SW 1271 (cell line): ENCODE data around the gene NSDHL.
A peak's percentile ranks its signal among the peaks of the same experiment; 100 is the strongest.

ENCODE experiments used
- DNase-seq, 2 experiments: peaks; one replicate each; lab custom pipeline; 2025; lab: John Stamatoyannopoulos, UW

Gene NSDHL

DNA sequence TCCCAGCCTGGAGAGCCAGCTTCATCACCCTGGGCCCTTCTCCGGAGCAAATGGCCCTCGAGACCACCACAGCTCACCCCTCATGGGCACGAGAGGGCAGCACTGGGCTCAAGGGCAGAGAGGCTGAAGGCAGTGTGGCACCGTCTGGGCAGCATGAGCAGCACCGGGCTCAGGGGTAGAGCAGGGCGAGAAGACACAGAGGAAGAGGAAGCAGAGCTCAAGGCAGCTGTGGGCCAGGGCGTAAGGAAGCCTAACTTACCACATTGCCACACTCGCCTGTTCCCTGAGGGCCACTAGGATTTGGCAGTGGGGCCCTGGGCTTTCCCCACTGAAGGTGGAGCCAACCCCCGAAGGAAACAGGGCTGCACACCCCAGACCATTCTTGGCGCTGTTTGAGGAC, 82.5 kb downstream of the NSDHL start:
- DNase-seq = no peak

DNA sequence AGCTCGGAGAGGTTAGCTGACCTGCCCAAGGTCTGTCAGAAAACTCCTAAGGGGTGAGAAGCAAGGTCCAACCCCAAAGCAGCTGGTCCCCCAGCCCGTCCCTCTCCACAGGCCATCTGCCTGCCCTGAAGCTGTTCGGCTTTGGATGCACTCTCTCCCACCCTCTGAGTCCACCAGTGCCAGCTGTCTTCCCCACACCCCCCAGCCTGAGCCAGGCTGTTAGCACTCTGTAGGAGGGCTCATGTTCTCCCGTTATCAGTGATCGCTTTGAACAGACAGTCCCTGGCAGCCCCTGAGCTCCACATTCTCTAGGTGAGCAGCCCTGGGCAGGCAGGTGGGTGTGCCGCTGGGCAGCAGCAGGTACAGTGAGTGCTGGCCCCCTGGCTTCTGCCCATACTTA, 83.0 kb downstream of the NSDHL start:
- no peak for DNase-seq

DNA sequence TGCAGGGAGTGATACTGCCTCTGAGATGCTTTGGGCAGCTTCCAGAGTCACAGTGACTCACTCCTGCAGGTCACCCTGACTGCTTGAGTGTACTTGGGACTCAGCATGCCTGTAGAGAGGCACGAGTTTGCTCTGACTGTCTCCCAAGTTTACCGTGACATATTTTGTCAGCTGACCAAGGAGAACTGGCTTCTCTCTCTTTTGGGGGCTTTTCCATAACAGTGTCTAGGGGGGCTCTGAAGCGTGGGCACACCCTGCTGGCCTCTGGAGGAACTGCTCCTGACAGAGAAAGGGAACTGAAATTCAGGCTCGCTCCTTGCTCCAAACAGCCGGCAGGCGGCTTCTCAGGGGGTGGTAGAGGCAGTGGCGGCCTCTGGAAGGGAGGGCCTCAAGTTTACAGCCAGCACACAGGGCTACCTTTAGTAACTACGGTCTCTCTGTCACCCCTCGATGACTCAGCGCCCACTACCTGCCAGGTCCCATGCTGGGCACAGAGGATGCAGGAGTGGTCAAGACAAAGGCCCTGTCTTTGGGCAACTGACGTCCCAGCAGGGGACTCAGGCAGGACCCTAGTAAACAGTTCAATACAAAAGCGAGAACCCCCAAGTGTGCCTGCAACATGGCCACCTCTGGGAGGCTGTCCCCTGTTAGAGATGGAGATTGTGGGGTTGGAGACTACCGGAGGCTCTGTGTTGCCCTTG, 84.8 kb downstream of the NSDHL start:
- DNase-seq = peak in 1 of 2 experiments; percentile 42

DNA sequence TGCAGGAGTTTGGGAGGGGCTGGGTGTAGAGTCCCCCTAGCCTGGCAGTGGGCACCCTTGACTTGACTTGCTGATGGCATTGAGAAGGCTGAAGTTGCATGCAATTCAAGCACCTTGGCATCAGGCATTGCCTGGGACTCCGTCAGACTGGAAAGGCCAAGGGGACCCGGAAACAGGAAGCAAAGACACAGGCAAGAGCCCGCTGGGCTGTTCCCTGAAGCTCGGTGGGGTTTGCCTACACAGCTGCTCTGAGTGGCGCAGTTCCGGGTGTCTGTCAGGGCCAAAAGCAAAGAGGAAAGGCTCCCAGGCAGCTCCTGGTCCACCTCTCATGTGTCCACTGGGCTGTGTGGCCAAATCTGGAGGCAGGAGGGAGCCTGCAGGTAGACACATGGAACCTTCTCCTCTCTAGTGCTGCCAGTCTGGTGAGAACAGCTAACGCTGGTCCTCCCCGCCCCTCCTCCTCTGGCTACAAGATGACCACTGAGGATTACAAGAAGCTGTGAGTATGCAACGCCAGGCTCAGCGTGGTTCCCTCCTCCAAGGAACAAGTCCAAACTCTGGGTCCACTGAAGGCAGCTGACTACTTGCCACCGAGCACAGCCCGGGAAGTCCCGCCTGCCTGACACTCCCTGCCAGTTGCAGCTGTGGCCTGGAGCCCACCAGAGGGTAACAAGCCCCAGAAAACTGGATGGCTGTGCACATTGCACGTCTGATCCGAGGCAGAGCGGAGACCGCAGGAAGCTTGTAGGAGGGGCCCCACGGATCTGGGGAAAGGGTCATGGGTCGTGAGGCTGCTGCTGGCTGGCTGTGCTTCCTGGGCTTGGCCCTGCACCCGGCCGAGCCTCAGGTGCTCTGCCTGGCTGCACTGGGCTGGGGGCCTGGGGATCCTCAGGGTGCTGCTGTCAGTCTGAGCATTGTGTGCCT, 87.1 kb downstream of the NSDHL start:
- DNase-seq = no peak

DNA sequence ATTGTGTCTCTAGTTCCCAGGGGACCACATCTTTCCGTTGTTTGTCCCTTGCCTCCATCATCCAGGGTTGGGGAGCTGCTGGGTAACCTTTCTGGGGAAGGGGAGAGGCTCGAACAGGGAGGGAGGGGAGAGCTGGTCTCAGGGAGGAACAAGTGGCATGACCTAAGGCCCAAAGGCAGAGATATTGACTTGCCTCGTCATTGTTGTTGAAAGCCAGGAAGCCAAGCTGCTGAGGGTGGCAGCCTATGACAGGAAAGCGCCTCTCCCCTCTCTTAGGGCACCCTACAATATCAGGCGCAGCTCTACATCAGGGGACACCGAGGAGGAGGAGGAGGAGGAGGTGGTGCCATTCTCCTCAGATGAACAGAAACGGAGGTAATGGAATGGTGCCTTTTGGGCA, 87.8 kb downstream of the NSDHL start:
- no peak for DNase-seq
